Erythroblast (primary cell): Measurements from ENCODE around the gene TMPRSS15.

Experiments
- GATA1 ChIP-seq: IDR thresholded peaks from 2 replicates; pipeline ENCODE4 v1.6.1; 2011; ENCODE audit warnings: low read depth, mild to moderate bottlenecking, control low read depth, low read length, moderate library complexity
- POLR2A ChIP-seq: IDR thresholded peaks from 2 replicates; pipeline ENCODE4 v1.6.1; 2011; ENCODE audit warnings: mild to moderate bottlenecking, low read length

DNA sequence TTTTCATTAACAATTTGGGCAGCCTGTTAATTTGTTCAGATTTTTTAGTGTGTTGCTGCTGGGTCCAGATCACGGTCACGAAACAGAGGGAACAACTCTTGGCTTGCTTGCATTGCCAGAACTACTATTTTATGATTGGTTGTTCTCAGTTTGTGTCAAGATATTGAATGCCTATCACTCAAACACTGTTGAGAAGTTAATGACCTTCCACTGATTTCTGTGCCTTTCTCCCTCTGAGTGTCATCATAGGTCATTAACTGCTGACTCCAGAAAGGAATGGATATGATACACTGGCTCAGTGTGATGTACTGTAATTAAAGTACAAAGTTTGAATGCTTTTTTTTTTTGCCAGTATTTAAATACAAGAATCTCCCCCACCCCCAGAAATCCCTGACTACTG is 149.8 kb downstream of the TMPRSS15 start:
- TF ChIP-seq POLR2A = no peak
- no peak for TF ChIP-seq GATA1
